CD14-positive monocyte (primary cell): Measurements from ENCODE around the gene F8. TPM values are rescaled to one million over a fixed set of nuclear protein-coding genes. Genes with fewer than 3 reads are reported as not detected.

Experiments
- DNase-seq, 3 donors: peaks; one replicate each; pipeline ENCODE4 v3.0.0-alpha.2; 2011 to 2022
- H2AFZ ChIP-seq: 2 replicates; pipeline ENCODE4 v1.6.0; 2012; ENCODE audit warnings: mild to moderate bottlenecking, low read depth, low read length, inconsistent platforms; ENCODE audit not compliant: insufficient read depth, poor library complexity, severe bottlenecking
- H3K27ac ChIP-seq, 2 donors: 1 replicate in 1 of 2; 2 replicates in 1 of 2; pipeline ENCODE4 v1.5.1; 2012 to 2013; ENCODE audit warnings: low read length in 2 of 2, control low read depth in 1 of 2, inconsistent platforms in 1 of 2, low read depth in 1 of 2, mild to moderate bottlenecking in 1 of 2
- H3K27me3 ChIP-seq, 2 donors: one replicate each; pipeline versions ENCODE4 v1.6.0 to v1.6.1; 2011 to 2013; ENCODE audit warnings: low read length in 2 of 2; ENCODE audit not compliant: control insufficient read depth in 2 of 2, insufficient read depth in 2 of 2
- H3K36me3 ChIP-seq, 2 donors: replicated peaks in 1 of 2; 1 replicate in 1 of 2; 2 replicates in 1 of 2; pipeline versions ENCODE4 v1.5.1 to v1.6.1; 2012 to 2013; ENCODE audit warnings: low read length in 2 of 2, control low read depth in 1 of 2, inconsistent platforms in 1 of 2, mild to moderate bottlenecking in 1 of 2; ENCODE audit not compliant: insufficient read depth in 2 of 2, control insufficient read depth in 1 of 2
- H3K4me1 ChIP-seq, 2 donors: 1 replicate in 1 of 2; 2 replicates in 1 of 2; pipeline versions ENCODE4 v1.5.1 to v1.6.1; 2012 to 2013; ENCODE audit warnings: low read length in 2 of 2, control low read depth in 1 of 2, inconsistent platforms in 1 of 2, mild to moderate bottlenecking in 1 of 2, moderate library complexity in 1 of 2; ENCODE audit not compliant: insufficient read depth in 2 of 2, control insufficient read depth in 1 of 2
- H3K4me2 ChIP-seq: replicated peaks from 2 replicates; pipeline ENCODE3; 2012; ENCODE audit warnings: low read length, moderate library complexity, mild to moderate bottlenecking; ENCODE audit not compliant: poor library complexity, severe bottlenecking; ENCODE audit errors: extremely low read depth
- H3K4me3 ChIP-seq, 3 experiments: fragments of 200-600 bp in 1 of 3; sonication (generic) in 1 of 3; replicated peaks in 1 of 3; 1 replicate in 2 of 3; 2 replicates in 1 of 3; pipeline ENCODE4 v1.5.1; 2011 to 2013; ENCODE audit warnings: low read length in 3 of 3, mild to moderate bottlenecking in 3 of 3, control low read depth in 2 of 3, low read depth in 2 of 3, inconsistent platforms in 1 of 3, moderate library complexity in 1 of 3
- H3K79me2 ChIP-seq: 2 replicates; pipeline ENCODE4 v1.6.0; 2012; ENCODE audit warnings: mild to moderate bottlenecking, control low read depth, inconsistent platforms, low read length, moderate library complexity; ENCODE audit not compliant: insufficient read depth
- H3K9ac ChIP-seq: 2 replicates; pipeline ENCODE4 v1.6.0; 2017; ENCODE audit warnings: low read length, mild to moderate bottlenecking; ENCODE audit not compliant: insufficient read depth, poor library complexity, severe bottlenecking
- H3K9me3 ChIP-seq, 2 donors: replicated peaks in 1 of 2; 1 replicate in 1 of 2; 2 replicates in 1 of 2; pipeline versions ENCODE4 v1.5.1 to v1.6.1; 2012 to 2013; ENCODE audit warnings: low read length in 2 of 2, control low read depth in 1 of 2; ENCODE audit not compliant: control insufficient read depth in 1 of 2, insufficient read depth in 1 of 2
- H4K20me1 ChIP-seq: 2 replicates; pipeline ENCODE4 v1.6.0; 2012; ENCODE audit warnings: mild to moderate bottlenecking, low read length, control low read depth, moderate library complexity; ENCODE audit not compliant: insufficient read depth
- H3K27ac Mint-ChIP-seq, 7 donors: one replicate each; pipeline ENCODE4 v1.8.0; 2020; ENCODE audit warnings: mild to moderate bottlenecking in 7 of 7, mixed read lengths in 7 of 7, moderate library complexity in 6 of 7, inconsistent platforms in 2 of 7
- H3K27me3 Mint-ChIP-seq, 3 donors: one replicate each; pipeline ENCODE4 v1.8.0; 2021 to 2022; ENCODE audit warnings: low read depth in 3 of 3, mild to moderate bottlenecking in 3 of 3, mixed read lengths in 3 of 3, moderate library complexity in 3 of 3, inconsistent platforms in 1 of 3
- H3K36me3 Mint-ChIP-seq, 2 donors: one replicate each; pipeline ENCODE4 v1.8.0; 2020; ENCODE audit warnings: mixed read lengths in 2 of 2, inconsistent platforms in 1 of 2, mild to moderate bottlenecking in 1 of 2
- H3K4me1 Mint-ChIP-seq: one replicate; pipeline ENCODE4 v1.8.0; 2020; ENCODE audit warnings: mild to moderate bottlenecking, mixed read lengths
- H3K4me3 Mint-ChIP-seq, 2 donors: one replicate each; pipeline ENCODE4 v1.8.0; 2020; ENCODE audit warnings: mild to moderate bottlenecking in 2 of 2, mixed read lengths in 2 of 2, moderate library complexity in 1 of 2
- H3K9me3 Mint-ChIP-seq, 7 donors: one replicate each; pipeline ENCODE4 v1.8.0; 2020 to 2022; ENCODE audit warnings: mixed read lengths in 7 of 7, mild to moderate bottlenecking in 6 of 7, moderate library complexity in 6 of 7, inconsistent platforms in 2 of 7
- WGBS: methylation state at CpG from one replicate; pipeline ENCODE4 v1.1.5; 2013; ENCODE audit warnings: missing lambda C conversion rate; ENCODE audit not compliant: insufficient coverage; 5-methylcytosine and 5-hydroxymethylcytosine counted together
- intact Hi-C, 2 donors: fragments of 100-400 bp; cut with micrococcal nuclease; formaldehyde crosslinking; loops; one replicate each; pipeline versions ENCODE4 v1.15.0 to v1.15.1; 2023
- polyA plus RNA-seq, 3 donors: library from polyadenylated mRNA; depleted of rRNA in 1 of 3; unstranded in 2 of 3; stranded (reverse) in 1 of 3; fragments of 300-500 nt in 2 of 3; fragments of >200 nt in 1 of 3; fragmentation: Illumina TruSeq in 2 of 3; gene quantifications; 1 replicate in 2 of 3; 2 replicates in 1 of 3; pipeline ENCODE4 v1.2.3, GENCODE V29; 2012 to 2021
- TF ChIP-seq, protein P1 (sequence below): fragments of 200-600 bp; IDR thresholded peaks from one replicate; pipeline ENCODE4 v1.8.0; 2022; ENCODE audit warnings: antibody characterized with exemption, mild to moderate bottlenecking

Gene F8
- polyA plus RNA-seq, 3 donors: 1.5 to 4.5 (median 4.3) TPM

DNA sequence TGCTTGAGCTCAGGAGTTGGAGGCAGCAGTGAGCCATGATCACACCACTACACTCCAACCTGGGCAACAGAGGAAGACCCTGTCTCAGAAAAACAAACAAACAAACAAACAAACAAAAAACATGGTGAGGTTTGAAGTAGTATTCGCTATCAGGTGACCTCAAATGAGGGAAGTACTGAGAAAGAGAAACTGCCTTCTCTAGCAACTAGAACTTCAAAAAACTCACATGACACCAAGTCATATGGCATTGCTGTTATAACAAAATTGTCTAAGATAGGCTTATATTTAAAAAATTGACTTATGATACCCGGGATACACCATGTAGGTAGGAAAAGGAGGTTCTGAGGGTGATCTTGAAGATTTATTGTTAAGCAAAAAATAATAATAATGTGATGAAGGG is 227.5 kb downstream of the F8 start:
- peak overlapping the region; percentile 30 for H2AFZ ChIP-seq
- peaks cover 0 to 2% (median 0%) of the 10 kb centered on the region in 7 donors for H3K9me3 Mint-ChIP-seq
- no peaks in the 10 kb centered on the region for H4K20me1 ChIP-seq
- intact Hi-C loops: loop anchor here in 1 of 2 donors (5.0 kb wide), 1 partner anchor 33 kb away; the partner anchor contains the start of gene DKC1
- H3K27ac ChIP-seq: peak overlapping the region; percentile 75 to 89
- H3K9me3 ChIP-seq: no peaks in the 10 kb centered on the region
- peaks cover 30 to 44% of the 10 kb centered on the region in 2 donors for H3K36me3 Mint-ChIP-seq
- H3K27me3 Mint-ChIP-seq: peaks cover 0 to 2% (median 0%) of the 10 kb centered on the region in 3 donors
- H3K27ac Mint-ChIP-seq: peak overlapping the region; percentile 88 to 96 (median 93)
- no CpG with 5 or more reads among the region's 2 CpGs for WGBS
- peaks cover 7 to 21% of the 10 kb centered on the region in 2 donors for H3K36me3 ChIP-seq
- TF ChIP-seq, protein P1, sequence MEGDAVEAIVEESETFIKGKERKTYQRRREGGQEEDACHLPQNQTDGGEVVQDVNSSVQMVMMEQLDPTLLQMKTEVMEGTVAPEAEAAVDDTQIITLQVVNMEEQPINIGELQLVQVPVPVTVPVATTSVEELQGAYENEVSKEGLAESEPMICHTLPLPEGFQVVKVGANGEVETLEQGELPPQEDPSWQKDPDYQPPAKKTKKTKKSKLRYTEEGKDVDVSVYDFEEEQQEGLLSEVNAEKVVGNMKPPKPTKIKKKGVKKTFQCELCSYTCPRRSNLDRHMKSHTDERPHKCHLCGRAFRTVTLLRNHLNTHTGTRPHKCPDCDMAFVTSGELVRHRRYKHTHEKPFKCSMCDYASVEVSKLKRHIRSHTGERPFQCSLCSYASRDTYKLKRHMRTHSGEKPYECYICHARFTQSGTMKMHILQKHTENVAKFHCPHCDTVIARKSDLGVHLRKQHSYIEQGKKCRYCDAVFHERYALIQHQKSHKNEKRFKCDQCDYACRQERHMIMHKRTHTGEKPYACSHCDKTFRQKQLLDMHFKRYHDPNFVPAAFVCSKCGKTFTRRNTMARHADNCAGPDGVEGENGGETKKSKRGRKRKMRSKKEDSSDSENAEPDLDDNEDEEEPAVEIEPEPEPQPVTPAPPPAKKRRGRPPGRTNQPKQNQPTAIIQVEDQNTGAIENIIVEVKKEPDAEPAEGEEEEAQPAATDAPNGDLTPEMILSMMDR: no peak
- no peak overlapping the region for H3K4me3 ChIP-seq
- no peaks in the 10 kb centered on the region for H3K27me3 ChIP-seq
- peaks cover 48 to 54% of the 10 kb centered on the region in 2 donors for H3K4me1 ChIP-seq
- no peak overlapping the region for H3K9ac ChIP-seq
- H3K4me2 ChIP-seq: peak overlapping the region; percentile 1
- DNase-seq: peak; percentile 36 to 74 (median 62)
- H3K4me3 Mint-ChIP-seq: no peak overlapping the region
- H3K79me2 ChIP-seq: peaks cover 90% of the 10 kb centered on the region
- peaks cover 50% of the 10 kb centered on the region for H3K4me1 Mint-ChIP-seq

DNA sequence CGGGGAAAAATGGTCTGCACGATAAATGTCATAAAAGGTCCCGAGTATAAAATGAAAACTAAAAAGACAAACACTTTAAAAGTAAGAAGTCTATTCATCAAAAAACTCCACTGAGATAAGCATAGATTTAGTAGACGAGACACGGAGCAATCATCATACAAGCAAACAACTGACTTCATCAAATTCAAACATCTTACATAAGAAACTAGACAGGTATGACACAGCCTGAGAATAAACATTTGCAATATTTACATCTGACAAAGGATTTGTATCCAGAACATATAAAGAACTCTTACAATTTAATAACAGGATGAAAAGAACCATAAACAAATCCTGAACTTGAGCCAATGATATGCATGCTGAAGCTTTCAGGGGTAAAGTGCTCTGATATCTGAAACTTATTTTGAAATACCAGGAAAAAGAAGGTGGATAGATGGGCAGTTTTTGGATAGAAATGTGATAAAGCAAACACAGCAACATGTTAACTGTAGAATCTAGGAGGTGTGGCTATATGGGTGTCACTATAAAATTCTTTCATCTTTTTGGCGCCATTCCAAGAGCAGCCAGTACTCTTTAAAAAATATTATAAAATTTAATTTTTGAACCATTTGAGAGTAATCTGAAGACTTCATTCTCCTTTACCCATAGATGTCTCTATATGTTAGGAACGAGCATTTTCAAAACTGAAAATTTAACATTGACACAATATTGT is 229.3 kb downstream of the F8 start:
- no CpG with 5 or more reads among the region's 7 CpGs for WGBS

More for the DNA sequence above, 229.3 kb downstream of the F8 start:
- Histone ChIP-seq H3K4me1 (peaks cover 32 to 40% of the 10 kb centered on the region in 2 donors), H3K9me3 (no peaks in the 10 kb centered on the region), H3K9ac (no peak overlapping the region), H3K27ac (no peak overlapping the region), H3K27me3 (no peaks in the 10 kb centered on the region), H2AFZ (no peak overlapping the region), H3K4me2 (no peak overlapping the region), H3K4me3 (no peak overlapping the region), H3K79me2 (peaks cover 77% of the 10 kb centered on the region), H4K20me1 (no peaks in the 10 kb centered on the region), H3K36me3 (peaks cover 11 to 39% of the 10 kb centered on the region in 2 donors)
- peak overlapping the region in 3 of 7 donors; percentile 8 to 48 (median 15) for H3K27ac Mint-ChIP-seq
- peaks cover 36% of the 10 kb centered on the region for H3K4me1 Mint-ChIP-seq
- H3K9me3 Mint-ChIP-seq: peaks cover 0 to 2% (median 0%) of the 10 kb centered on the region in 7 donors
- intact Hi-C loops: no loop called here
- peaks cover 0 to 1% (median 0%) of the 10 kb centered on the region in 3 donors for H3K27me3 Mint-ChIP-seq
- DNase-seq: no peak
- peaks cover 37 to 50% of the 10 kb centered on the region in 2 donors for H3K36me3 Mint-ChIP-seq
- H3K4me3 Mint-ChIP-seq: no peak overlapping the region
- TF ChIP-seq, protein P1: no peak
